Measurements from ENCODE around the gene SMC4. TPM values are rescaled to one million over a fixed set of nuclear protein-coding genes. Genes with fewer than 3 reads are reported as not detected.

Gene SMC4
- total and polyA plus RNA-seq, 2 of the 8 experiments (the other 6 are each of a cell fraction or from before 2014, with no cell fraction given) = 26.6 to 118 TPM

DNA sequence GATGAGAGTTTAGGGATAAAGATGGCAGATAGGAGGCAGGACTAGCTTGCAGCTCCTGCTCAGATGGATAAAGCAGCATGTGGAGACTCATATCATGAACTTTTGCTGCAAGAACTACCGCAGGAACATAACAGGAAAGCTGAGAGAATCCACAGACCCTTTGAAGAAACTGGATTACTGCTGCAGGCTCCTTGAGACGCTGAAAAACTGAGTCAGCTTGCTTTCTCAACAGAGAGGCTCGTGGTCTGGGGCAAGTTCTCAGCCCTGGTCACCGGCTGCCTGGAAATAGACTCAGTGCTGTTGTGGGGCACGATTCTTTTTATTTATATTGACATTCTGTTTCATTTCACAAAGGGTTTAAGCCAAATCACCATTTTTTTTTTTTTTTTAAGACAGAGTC lies 78.9 kb downstream of the SMC4 start:
- Histone ChIP-seq H2BK120ac (replicated peaks; ENCODE audit: low read depth, low read length) (no peak overlapping the region), H3K79me1 (ENCODE audit: low read depth, low read length) (no peaks in the 10 kb centered on the region), H3K79me2 (ENCODE audit: control insufficient read depth in 1 of 2, insufficient read depth in 2 of 2, low read length in 2 of 2) (no peaks in the 10 kb centered on the region), H2AFZ (ENCODE audit: low read length) (0 out of 2 replicates have a peak overlapping the region, but pooled peaks have one; percentile 24), H3K56ac (replicated peaks; ENCODE audit: insufficient read length, low read depth, low read length) (no peak overlapping the region), H4K20me1 (replicated peaks in 1 of 2; ENCODE audit: control insufficient read depth in 1 of 2, insufficient read depth in 2 of 2, low read length in 2 of 2) (no peaks in the 10 kb centered on the region), H3K9me3 (ENCODE audit: insufficient read depth in 2 of 2, low read depth in 1 of 2, low read length in 1 of 2) (no peaks in the 10 kb centered on the region), H4K91ac (replicated peaks; ENCODE audit: insufficient read length, low read length) (no peak overlapping the region), H3K4me3 (ENCODE audit: extremely low read depth in 1 of 4, insufficient read depth in 2 of 4, low read depth in 3 of 4, low read length in 4 of 4) (no peak overlapping the region), H3K23ac (ENCODE audit: insufficient read length) (no peak overlapping the region), H2BK5ac (ENCODE audit: low read depth, low read length) (no peak overlapping the region), H3K23me2 (ENCODE audit: low read depth, low read length) (no peaks in the 10 kb centered on the region), H3K4me2 (ENCODE audit: insufficient read depth in 1 of 2, low read depth in 2 of 2, low read length in 2 of 2) (no peak overlapping the region), H4K8ac (ENCODE audit: extremely low read depth, insufficient read depth, low read length) (no peak overlapping the region), H2BK12ac (ENCODE audit: low read depth, low read length) (no peak overlapping the region), H3K27me3 (replicated peaks in 1 of 4; ENCODE audit: control insufficient read depth in 3 of 4, extremely low read depth in 1 of 4, insufficient read depth in 3 of 4, low read length in 3 of 4) (no peaks in the 10 kb centered on the region), H3K27ac (ENCODE audit: low read depth, low read length) (no peak overlapping the region), H3K18ac (ENCODE audit: extremely low read depth, low read length) (no peak overlapping the region), H3K9ac (replicated peaks in 1 of 4; ENCODE audit: extremely low read depth in 1 of 4, low read depth in 3 of 4, low read length in 3 of 4) (no peak overlapping the region), H2BK20ac (ENCODE audit: low read length) (no peak overlapping the region), H4K5ac (ENCODE audit: insufficient read length, low read depth, low read length) (no peak overlapping the region), H2BK15ac (ENCODE audit: low read length) (no peak overlapping the region), H3K14ac (ENCODE audit: insufficient read length) (no peak overlapping the region), H2AK5ac (ENCODE audit: low read depth, low read length) (no peak overlapping the region), H3K4me1 (replicated peaks in 1 of 4; ENCODE audit: control insufficient read depth in 3 of 4, insufficient read depth in 4 of 4, low read length in 3 of 4) (no peaks in the 10 kb centered on the region), H3K4ac (replicated peaks; ENCODE audit: insufficient read length, low read depth, low read length) (no peak overlapping the region), H3K36me3 (ENCODE audit: control insufficient read depth in 2 of 4, insufficient read depth in 4 of 4, low read length in 3 of 4) (no peaks in the 10 kb centered on the region)
- TF ChIP-seq KDM1A (IDR thresholded peaks at IDR 0.05; ENCODE audit: borderline replicate concordance, low read length) (no peak), NRF1 (IDR thresholded peaks at IDR 0.05; ENCODE audit: low read depth, low read length) (no peak), EP300 (IDR thresholded peaks at IDR 0.05; ENCODE audit: borderline replicate concordance in 1 of 2, low read depth in 2 of 2, low read length in 2 of 2) (no peak), MAFK (IDR thresholded peaks at IDR 0.05; ENCODE audit: low read depth, low read length) (no peak), SRF (IDR thresholded peaks at IDR 0.05; ENCODE audit: low read depth, low read length) (no peak), SP2 (IDR thresholded peaks at IDR 0.05; ENCODE audit: low read length) (no peak), KDM4A (IDR thresholded peaks at IDR 0.05; ENCODE audit: low read depth, low read length, severe bottlenecking) (no peak), BCL11A (IDR thresholded peaks at IDR 0.05; ENCODE audit: low read depth in 2 of 2, low read length in 2 of 2) (no peak), CBX5 (IDR thresholded peaks at IDR 0.05; ENCODE audit: low read depth, low read length) (no peak), KDM5A (IDR thresholded peaks at IDR 0.05; ENCODE audit: low read length) (no peak), EZH2 (IDR thresholded peaks at IDR 0.05; ENCODE audit: low read depth, low read length, severe bottlenecking) (no peak)
- TF ChIP-seq, protein P1, sequence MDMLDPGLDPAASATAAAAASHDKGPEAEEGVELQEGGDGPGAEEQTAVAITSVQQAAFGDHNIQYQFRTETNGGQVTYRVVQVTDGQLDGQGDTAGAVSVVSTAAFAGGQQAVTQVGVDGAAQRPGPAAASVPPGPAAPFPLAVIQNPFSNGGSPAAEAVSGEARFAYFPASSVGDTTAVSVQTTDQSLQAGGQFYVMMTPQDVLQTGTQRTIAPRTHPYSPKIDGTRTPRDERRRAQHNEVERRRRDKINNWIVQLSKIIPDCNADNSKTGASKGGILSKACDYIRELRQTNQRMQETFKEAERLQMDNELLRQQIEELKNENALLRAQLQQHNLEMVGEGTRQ (IDR thresholded peaks at IDR 0.05; ENCODE audit: low read length) = no peak
- 89% methylated on average over 5 of the region's 5 CpGs; no CpG with 5 or more reads in 1 of the 2 experiments for WGBS, 2 experiments (ENCODE audit: extremely low coverage in 1 of 2, insufficient coverage in 1 of 2, insufficient read length in 1 of 2, insufficient replicate concordance in 2 of 2, low coverage in 1 of 2, low lambda C conversion rate in 2 of 2, missing lambda C conversion rate in 1 of 2)
- DNase-seq (ENCODE audit: low read depth in 1 of 2, low spot score in 2 of 2) = no peak
- ChIA-PET CTCF (ENCODE audit: partially characterized antibody) (interaction anchor here (0.6 to 0.7 kb wide), 2 partner anchors 76 to 102 kb away, joined by 3 read pairs; no protein-coding TSS in a partner anchor), POLR2A (ENCODE audit: partially characterized antibody) (interaction anchor here (2.9 kb wide), 1 partner anchor 28 kb away, joined by 15 read pairs; the partner anchor contains the start of gene TRIM59)
- FAIRE-seq = no peak
